GM12878 (cell line): ENCODE data around the gene RPL10. TPM values are rescaled to one million over a fixed set of nuclear protein-coding genes. Genes with fewer than 3 reads are reported as not detected.

ENCODE experiments used
- ATAC-seq: fragments of 200-7000 bp; cut with Tn5 transposase; 3 replicates; pipeline ENCODE4 v1.9.1; 2020; ENCODE audit warnings: mild to moderate bottlenecking, moderate library complexity
- BruUV-seq: library from RNA; stranded (reverse); fragments of 400-500 nt; replicated peaks from 2 replicates; lab custom pipeline; 2021; lab: Mats Ljungman, UMichigan
- CTCF ChIA-PET: fragments of 300-600 bp; sonication (Branson Sonifier 250); formaldehyde crosslinking; extraction: SDS; loops from one replicate; lab custom pipeline; 2021; ENCODE audit warnings: inconsistent platforms; lab: Yijun Ruan, JAX
- POLR2A ChIA-PET: fragments of 350-600 bp; formaldehyde crosslinking; extraction: SDS; loops from one replicate; lab custom pipeline; 2021; ENCODE audit warnings: inconsistent platforms; lab: Charles Lee
- RAD21 ChIA-PET: fragments of 300-600 bp; sonication (Branson Sonifier 250); formaldehyde crosslinking; loops from one replicate; lab custom pipeline; 2023; ENCODE audit warnings: antibody characterized with exemption; ENCODE audit not compliant: unreplicated experiment; lab: Charles Lee
- SMC1A ChIA-PET: fragments of 300-600 bp; sonication (Branson Sonifier 250); formaldehyde crosslinking; loops from one replicate; lab custom pipeline; 2023; ENCODE audit not compliant: unreplicated experiment, uncharacterized antibody; lab: Charles Lee
- DNase-seq: peaks from one replicate; pipeline ENCODE4 v3.0.0-alpha.2; 2011; ENCODE audit warnings: low read depth, low spot score
- FAIRE-seq: peaks from 3 replicates; lab custom pipeline; 2011; peaks lifted over from hg19 to GRCh38; lab: Jason Lieb, UNC
- H2AFZ ChIP-seq: 2 replicates; pipeline ENCODE4 v1.6.0; 2011; ENCODE audit warnings: low read depth, low read length, control low read depth; ENCODE audit not compliant: control insufficient read depth
- H3K27ac ChIP-seq: 2 replicates; pipeline ENCODE4 v1.5.1; 2011; ENCODE audit warnings: control low read depth; ENCODE audit not compliant: control insufficient read depth, insufficient read depth
- H3K27me3 ChIP-seq, 2 experiments: replicated peaks in 1 of 2; 2 replicates each; pipeline versions ENCODE4 v1.6.0 to v1.6.1; 2011; ENCODE audit warnings: low read length in 1 of 2; ENCODE audit not compliant: control insufficient read depth in 2 of 2, insufficient read depth in 2 of 2
- H3K36me3 ChIP-seq, 2 experiments: 2 replicates each; pipeline ENCODE4 v1.5.1; 2011; ENCODE audit warnings: low read length in 1 of 2; ENCODE audit not compliant: control insufficient read depth in 2 of 2, insufficient read depth in 2 of 2
- H3K4me1 ChIP-seq: 2 replicates; pipeline ENCODE4 v1.6.1; 2011; ENCODE audit warnings: mild to moderate bottlenecking, low read length, moderate library complexity, mixed read lengths; ENCODE audit not compliant: control insufficient read depth, insufficient read depth
- H3K4me2 ChIP-seq: 2 replicates; pipeline ENCODE4 v1.6.0; 2011; ENCODE audit warnings: control low read depth; ENCODE audit not compliant: control insufficient read depth, insufficient read depth
- H3K4me3 ChIP-seq: fragments of 200-600 bp; sonication (generic); 2 replicates; pipeline ENCODE4 v1.5.1; 2016
- H3K79me2 ChIP-seq: 2 replicates; pipeline ENCODE4 v1.6.0; 2011; ENCODE audit warnings: low read length; ENCODE audit not compliant: control insufficient read depth, insufficient read depth
- H3K9ac ChIP-seq: 2 replicates; pipeline ENCODE4 v1.8.0; 2011; ENCODE audit warnings: low read length, control low read depth, mixed read lengths; ENCODE audit not compliant: control insufficient read depth, insufficient read depth
- H3K9me3 ChIP-seq: replicated peaks from 3 replicates; pipeline ENCODE4 v1.5.1; 2011; ENCODE audit warnings: mild to moderate bottlenecking, low read length; ENCODE audit not compliant: control insufficient read depth, insufficient read depth
- H4K20me1 ChIP-seq: 2 replicates; pipeline ENCODE4 v1.6.0; 2011; ENCODE audit not compliant: control insufficient read depth, insufficient read depth
- BRCA1 ChIP-seq: IDR thresholded peaks from 2 replicates; pipeline ENCODE4 v1.6.1; 2011; ENCODE audit warnings: low read depth, low read length, improper control_type of control experiment
- CHD4 ChIP-seq: fragments of 200-600 bp; sonication (generic); IDR thresholded peaks from 2 replicates; pipeline ENCODE4 v1.6.1; 2016; ENCODE audit warnings: mild to moderate bottlenecking
- E2F8 ChIP-seq: fragments of 450-650 bp; IDR thresholded peaks from 2 replicates; pipeline ENCODE4 v1.6.1; 2018; ENCODE audit warnings: mild to moderate bottlenecking, low read depth, moderate library complexity; ENCODE audit not compliant: partially characterized antibody
- POLR2A ChIP-seq: IDR thresholded peaks from 2 replicates; pipeline ENCODE4 v1.6.1; 2011; ENCODE audit warnings: low read depth, mild to moderate bottlenecking, low read length
- RAD21 ChIP-seq: IDR thresholded peaks from 2 replicates; pipeline ENCODE4 v1.6.1; 2011; ENCODE audit warnings: mild to moderate bottlenecking, low read depth, low read length, moderate library complexity; ENCODE audit not compliant: insufficient read depth
- RAD51 ChIP-seq: fragments of 450-650 bp; IDR thresholded peaks from 2 replicates; pipeline ENCODE4 v1.6.1; 2016; ENCODE audit warnings: moderate library complexity, mild to moderate bottlenecking, inconsistent platforms
- RBBP5 ChIP-seq: fragments of 200-600 bp; sonication (generic); conservative IDR thresholded peaks from 2 replicates; pipeline ENCODE4 v1.6.1; 2016
- ZNF24 ChIP-seq: fragments of 450-650 bp; IDR thresholded peaks from 2 replicates; pipeline ENCODE4 v1.6.1; 2017; ENCODE audit warnings: antibody characterized with exemption, mild to moderate bottlenecking
- WGBS: methylation state at CpG from one replicate; pipeline ENCODE4 v1.1.6; 2016; ENCODE audit warnings: low lambda C conversion rate; ENCODE audit not compliant: insufficient replicate concordance, insufficient coverage; ENCODE audit errors: missing lambda C conversion rate; 5-methylcytosine and 5-hydroxymethylcytosine counted together
- in situ Hi-C: fragments of 300-500 bp; cut with MboI; formaldehyde crosslinking; loops from 9 replicates; pipeline ENCODE4 v1.14.3; 2018; ENCODE audit warnings: mixed read lengths
- intact Hi-C: fragments of 100-400 bp; cut with micrococcal nuclease; formaldehyde crosslinking; loops from one replicate; pipeline ENCODE4 v1.14.2; 2022; ENCODE audit not compliant: unreplicated experiment
- polyA plus RNA-seq, 11 experiments: library from polyadenylated mRNA; depleted of rRNA in 4 of 11; unstranded in 6 of 11; stranded (reverse) in 5 of 11; fragments of >200 nt; fragmentation: Nextera tagmentation in 4 of 11; fragmentation: Illumina TruSeq in 1 of 11; extraction: Ambion mirVana in 4 of 11; extraction: Trizol in 1 of 11; gene quantifications; 1 replicate in 1 of 11; 2 replicates in 10 of 11; pipeline versions ENCODE4 v1.2.1 to v1.2.3, GENCODE V29; 2011 to 2016; ENCODE audit warnings: inconsistent platforms in 2 of 11, missing spikeins in 2 of 11, low read depth in 1 of 11
- total RNA-seq, 4 experiments: library from RNA; depleted of rRNA in 3 of 4; stranded (reverse); fragments of >200 nt in 3 of 4; fragmentation: Illumina TruSeq in 1 of 4; extraction: Trizol in 1 of 4; gene quantifications; 2 replicates each; pipeline versions ENCODE4 v1.2.1 to v1.2.3, GENCODE V29; 2013 to 2021

RPL10 gene
- total and polyA plus RNA-seq, 10 of the 15 experiments (the other 5 are each of a cell fraction or from before 2014, with no cell fraction given) = 1,938 to 7,222 (median 4,494) TPM

- Histone ChIP-seq H3K27ac (no peak overlapping the region), H4K20me1 (no peaks in the 10 kb centered on the region), H3K9ac (no peak overlapping the region), H3K36me3 (peaks cover 0 to 61% of the 10 kb centered on the region in 2 experiments; a peak in 2 of 4 replicates), H2AFZ (no peak overlapping the region), H3K4me1 (no peaks in the 10 kb centered on the region), H3K4me2 (no peak overlapping the region), H3K4me3 (no peak overlapping the region)
- FAIRE-seq (no peak), DNase-seq (no peak)
- SMC1A ChIA-PET = no interaction called here
- intact Hi-C loops = no loop called here
- TF ChIP-seq POLR2A (peak; percentile 29; the same call in 1 of the 2 replicates), BRCA1 (no peak)
- TF ChIP-seq, all 136 proteins: peak for 1
- Histone ChIP-seq H3K9me3 (no peaks in the 10 kb centered on the region; the same call in 2 of the 3 replicates), H3K27me3 (no peaks in the 10 kb centered on the region), H3K79me2 (no peaks in the 10 kb centered on the region)
- 76% methylated on average over 30 of the region's 30 CpGs for WGBS
- ChIA-PET RAD21 (no interaction called here), CTCF (no interaction called here), POLR2A (no interaction called here)
- no TSS peak for BruUV-seq
- ATAC-seq = no peak
- in situ Hi-C loops = no loop called here
Measured at GRCh38 chrX:154355094-154355775, 42.9 kb upstream of the RPL10 start.

GRCh38 chrX:154355776-154356140, 42.4 kb upstream of the RPL10 start:
- Histone ChIP-seq H3K36me3 (peaks cover 0 to 59% of the 10 kb centered on the region in 2 experiments; a peak in 2 of 4 replicates), H3K27ac (no peak overlapping the region), H3K4me1 (no peaks in the 10 kb centered on the region), H3K27me3 (no peaks in the 10 kb centered on the region), H3K79me2 (no peaks in the 10 kb centered on the region), H3K4me3 (no peak overlapping the region), H3K9ac (no peak overlapping the region), H4K20me1 (no peaks in the 10 kb centered on the region), H3K9me3 (no peaks in the 10 kb centered on the region; the same call in 2 of the 3 replicates), H3K4me2 (no peak overlapping the region), H2AFZ (no peak overlapping the region)
- TF ChIP-seq CHD4 (no peak), E2F8 (no peak), RAD21 (no peak), RBBP5 (no peak), RAD51 (no peak), ZNF24 (no peak)
- ATAC-seq (no peak), FAIRE-seq (no peak), DNase-seq (no peak)
- no TSS peak for BruUV-seq
- in situ Hi-C loops (no loop called here), intact Hi-C loops (no loop called here)
- ChIA-PET POLR2A (no interaction called here), RAD21 (no interaction called here), SMC1A (no interaction called here), CTCF (no interaction called here)
- 73% methylated on average over 11 of the region's 12 CpGs for WGBS
